ENCODE data around the gene SDK2. TPM values are rescaled to one million over a fixed set of nuclear protein-coding genes. Genes with fewer than 3 reads are reported as not detected.

Gene SDK2
- total and polyA plus RNA-seq, 9 of the 15 experiments (the other 6 are each of a cell fraction or from before 2014, with no cell fraction given), result 0.04 TPM; not detected in 8

- Histone ChIP-seq H3K4me3 (no peak overlapping the region), H3K27ac (ENCODE audit: extremely low read depth, low read depth, low read length) (no peak overlapping the region)
- TF ChIP-seq, protein P1, sequence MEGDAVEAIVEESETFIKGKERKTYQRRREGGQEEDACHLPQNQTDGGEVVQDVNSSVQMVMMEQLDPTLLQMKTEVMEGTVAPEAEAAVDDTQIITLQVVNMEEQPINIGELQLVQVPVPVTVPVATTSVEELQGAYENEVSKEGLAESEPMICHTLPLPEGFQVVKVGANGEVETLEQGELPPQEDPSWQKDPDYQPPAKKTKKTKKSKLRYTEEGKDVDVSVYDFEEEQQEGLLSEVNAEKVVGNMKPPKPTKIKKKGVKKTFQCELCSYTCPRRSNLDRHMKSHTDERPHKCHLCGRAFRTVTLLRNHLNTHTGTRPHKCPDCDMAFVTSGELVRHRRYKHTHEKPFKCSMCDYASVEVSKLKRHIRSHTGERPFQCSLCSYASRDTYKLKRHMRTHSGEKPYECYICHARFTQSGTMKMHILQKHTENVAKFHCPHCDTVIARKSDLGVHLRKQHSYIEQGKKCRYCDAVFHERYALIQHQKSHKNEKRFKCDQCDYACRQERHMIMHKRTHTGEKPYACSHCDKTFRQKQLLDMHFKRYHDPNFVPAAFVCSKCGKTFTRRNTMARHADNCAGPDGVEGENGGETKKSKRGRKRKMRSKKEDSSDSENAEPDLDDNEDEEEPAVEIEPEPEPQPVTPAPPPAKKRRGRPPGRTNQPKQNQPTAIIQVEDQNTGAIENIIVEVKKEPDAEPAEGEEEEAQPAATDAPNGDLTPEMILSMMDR (IDR thresholded peaks at IDR 0.05 in 2 of 3, conservative IDR thresholded peaks at IDR 0.05 in 1 of 3; ENCODE audit: insufficient read depth in 2 of 3, low read depth in 1 of 3, low read length in 3 of 3), result peak in 1 of 3 experiments; percentile 11; a peak in 1 of 6 replicates
- no peak for TF ChIP-seq ZNF79 (CRISPR knock-in tag; IDR thresholded peaks at IDR 0.05; ENCODE audit: low read depth)
Observed at GRCh38 chr17:73595479-73595878, 48.8 kb downstream of the SDK2 start.

GRCh38 chr17:73595068-73595467, 49.2 kb downstream of the SDK2 start:
- Histone ChIP-seq H3K4me2 (ENCODE audit: insufficient read depth, low read length) (no peak overlapping the region), H3K36me3 (ENCODE audit: control insufficient read depth, insufficient read depth, low read length) (no peaks in the 10 kb centered on the region), H4K20me1 (replicated peaks; ENCODE audit: control insufficient read depth, insufficient read depth, low read length) (peaks cover 8% of the 10 kb centered on the region), H3K4me1 (replicated peaks in 1 of 2; ENCODE audit: control insufficient read depth in 2 of 2, insufficient read depth in 2 of 2, low read length in 2 of 2) (0 out of 5 replicates have a peak, but pooled peaks cover 0 to 2% of the 10 kb centered on the region in 2 experiments), H3K9me3 (replicated peaks; ENCODE audit: control insufficient read depth, insufficient read depth, low read depth, low read length) (no peaks in the 10 kb centered on the region), H3K79me2 (ENCODE audit: control insufficient read depth, insufficient read depth, low read length) (no peaks in the 10 kb centered on the region), H2AFZ (ENCODE audit: low read depth, low read length) (no peak overlapping the region), H3K27me3 (ENCODE audit: control insufficient read depth in 2 of 2, insufficient read depth in 2 of 2, low read length in 2 of 2) (peaks cover 15 to 64% of the 10 kb centered on the region in 2 experiments), H3K4me3 (no peak overlapping the region), H3K9ac (ENCODE audit: insufficient read depth in 1 of 2, low read depth in 2 of 2, low read length in 2 of 2) (no peak overlapping the region), H3K9me1 (ENCODE audit: control insufficient read depth, insufficient read depth, low read length) (no peaks in the 10 kb centered on the region), H3K27ac (ENCODE audit: extremely low read depth, low read depth, low read length) (no peak overlapping the region)
- ChIA-PET POLR2A (no interaction called here), CTCF (ENCODE audit: low intra/inter-chr PET ratio) (no interaction called here)
- intact Hi-C loops (cut with micrococcal nuclease), result loop anchor here (10.0 kb wide), 1 partner anchor 110 kb away; no protein-coding TSS in a partner anchor
- no TSS peak for BruUV-seq (replicated peaks)
- ATAC-seq (no peak), DNase-seq (ENCODE audit: extremely low read depth in 1 of 4, low spot score in 3 of 4) (no peak), FAIRE-seq (no peak)
- WGBS (ENCODE audit: insufficient coverage, low coverage, missing lambda C conversion rate), result 11% methylated on average over 5 of the region's 6 CpGs
- in situ Hi-C loops (cut with MboI), result no loop called here
- no peak for TF ChIP-seq ZNF398 (CRISPR knock-in tag; IDR thresholded peaks at IDR 0.05)
- no peak for TF ChIP-seq NFRKB (IDR thresholded peaks at IDR 0.05; ENCODE audit: low read depth)
- no peak for TF ChIP-seq ZNF175 (CRISPR knock-in tag; IDR thresholded peaks at IDR 0.05; ENCODE audit: low read depth)
- no peak for TF ChIP-seq HCFC1 (IDR thresholded peaks at IDR 0.05; ENCODE audit: low read depth, low read length)
- TF ChIP-seq LARP7 (IDR thresholded peaks at IDR 0.05), result no peak
- TF ChIP-seq ZBTB33 (CRISPR knock-in tag; IDR thresholded peaks at IDR 0.05), result no peak
- TF ChIP-seq NR2C2 (CRISPR knock-in tag; IDR thresholded peaks at IDR 0.05), result no peak
- TF ChIP-seq NR2C2 (tag; IDR thresholded peaks at IDR 0.05), result no peak

More at GRCh38 chr17:73595479-73595878, 48.8 kb downstream of the SDK2 start:
- no peak for FAIRE-seq
- no peak overlapping the region for H3K4me2 ChIP-seq (ENCODE audit: insufficient read depth, low read length)
- ChIA-PET CTCF (ENCODE audit: low intra/inter-chr PET ratio) (no interaction called here), POLR2A (interaction anchor here (0.5 kb wide), 1 partner anchor 28 kb away, joined by 3 read pairs; no protein-coding TSS in a partner anchor)
- H2AFZ ChIP-seq (ENCODE audit: low read depth, low read length), result no peak overlapping the region
- H3K27me3 ChIP-seq (ENCODE audit: control insufficient read depth in 2 of 2, insufficient read depth in 2 of 2, low read length in 2 of 2), result peaks cover 12 to 63% of the 10 kb centered on the region in 2 experiments
- no peaks in the 10 kb centered on the region for H3K9me1 ChIP-seq (ENCODE audit: control insufficient read depth, insufficient read depth, low read length)
- no peaks in the 10 kb centered on the region for H3K79me2 ChIP-seq (ENCODE audit: control insufficient read depth, insufficient read depth, low read length)
- 0 out of 5 replicates have a peak, but pooled peaks cover 0 to 2% of the 10 kb centered on the region in 2 experiments for H3K4me1 ChIP-seq (replicated peaks in 1 of 2; ENCODE audit: control insufficient read depth in 2 of 2, insufficient read depth in 2 of 2, low read length in 2 of 2)
- H3K9ac ChIP-seq (ENCODE audit: insufficient read depth in 1 of 2, low read depth in 2 of 2, low read length in 2 of 2), result no peak overlapping the region
- BruUV-seq (replicated peaks), result no TSS peak
- H3K9me3 ChIP-seq (replicated peaks; ENCODE audit: control insufficient read depth, insufficient read depth, low read depth, low read length), result no peaks in the 10 kb centered on the region
- peaks cover 10% of the 10 kb centered on the region for H4K20me1 ChIP-seq (replicated peaks; ENCODE audit: control insufficient read depth, insufficient read depth, low read length)
- DNase-seq (ENCODE audit: extremely low read depth in 1 of 4, low spot score in 3 of 4), result peak in 3 of 4 experiments; percentile 24 to 27 (median 26)
- ATAC-seq, result peak; percentile 40; the same call in 2 of the 3 replicates
- intact Hi-C loops (cut with micrococcal nuclease), result loop anchor here (10.0 kb wide), 1 partner anchor 109 kb away; no protein-coding TSS in a partner anchor
- in situ Hi-C loops (cut with MboI), result no loop called here
- 5% methylated on average over 6 of the region's 6 CpGs for WGBS (ENCODE audit: insufficient coverage, low coverage, missing lambda C conversion rate)
- H3K36me3 ChIP-seq (ENCODE audit: control insufficient read depth, insufficient read depth, low read length), result no peaks in the 10 kb centered on the region

Data from K562 (cell line).